ENCODE results near the gene CES3. TPM values are rescaled to one million over a fixed set of nuclear protein-coding genes. Genes with fewer than 3 reads are reported as not detected.

CES3 gene
- total and polyA plus RNA-seq, 11 donors, result 0.08 to 1.7 (median 0.88) TPM

DNA sequence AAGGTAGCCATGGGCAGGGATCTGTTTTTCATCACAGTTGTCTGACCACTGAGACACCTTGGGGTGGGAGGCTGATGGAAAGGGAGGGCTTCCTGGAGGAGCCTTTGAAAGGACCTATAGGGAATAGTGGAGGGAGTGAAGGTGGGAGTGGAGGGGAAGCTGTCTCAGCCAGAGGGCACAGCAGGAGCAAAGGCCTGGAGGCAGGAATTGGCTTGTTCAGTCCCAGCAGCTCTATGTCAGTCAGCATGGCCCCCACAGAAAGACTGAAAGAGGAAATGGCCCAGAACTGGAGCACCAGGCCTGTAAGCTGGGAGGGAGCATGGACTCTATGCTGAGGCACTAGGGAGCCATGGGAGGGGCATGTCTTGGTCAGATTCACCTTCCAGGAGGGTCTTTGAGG, 55.1 kb downstream of the CES3 start:
- intact Hi-C loops (cut with DNase I), result loop anchor here in 4 of 10 donors (5.0 to 10.0 kb wide), 3 partner anchors 89 to 141 kb away; partner anchors contain the start of genes FBXL8 (in 3 of the 4), TRADD (in 3 of the 4), B3GNT9 (in 1 of the 4) and PHAF1 (in 1 of the 4)
- Histone ChIP-seq H3K4me3 (no peak overlapping the region), H3K27ac (no peak overlapping the region), H3K36me3 (no peaks in the 10 kb centered on the region), H3K27me3 (peaks cover 0 to 21% (median 0%) of the 10 kb centered on the region in 9 donors), H3K4me1 (peaks cover 0 to 22% (median 18%) of the 10 kb centered on the region in 12 donors), H3K9me3 (no peaks in the 10 kb centered on the region)
- no peak for TF ChIP-seq POLR2A (IDR thresholded peaks at IDR 0.05)
- TF ChIP-seq, protein P1, sequence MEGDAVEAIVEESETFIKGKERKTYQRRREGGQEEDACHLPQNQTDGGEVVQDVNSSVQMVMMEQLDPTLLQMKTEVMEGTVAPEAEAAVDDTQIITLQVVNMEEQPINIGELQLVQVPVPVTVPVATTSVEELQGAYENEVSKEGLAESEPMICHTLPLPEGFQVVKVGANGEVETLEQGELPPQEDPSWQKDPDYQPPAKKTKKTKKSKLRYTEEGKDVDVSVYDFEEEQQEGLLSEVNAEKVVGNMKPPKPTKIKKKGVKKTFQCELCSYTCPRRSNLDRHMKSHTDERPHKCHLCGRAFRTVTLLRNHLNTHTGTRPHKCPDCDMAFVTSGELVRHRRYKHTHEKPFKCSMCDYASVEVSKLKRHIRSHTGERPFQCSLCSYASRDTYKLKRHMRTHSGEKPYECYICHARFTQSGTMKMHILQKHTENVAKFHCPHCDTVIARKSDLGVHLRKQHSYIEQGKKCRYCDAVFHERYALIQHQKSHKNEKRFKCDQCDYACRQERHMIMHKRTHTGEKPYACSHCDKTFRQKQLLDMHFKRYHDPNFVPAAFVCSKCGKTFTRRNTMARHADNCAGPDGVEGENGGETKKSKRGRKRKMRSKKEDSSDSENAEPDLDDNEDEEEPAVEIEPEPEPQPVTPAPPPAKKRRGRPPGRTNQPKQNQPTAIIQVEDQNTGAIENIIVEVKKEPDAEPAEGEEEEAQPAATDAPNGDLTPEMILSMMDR (IDR thresholded peaks at IDR 0.05), result no peak
- DNase-seq, result no peak
- ATAC-seq, result no peak

DNA sequence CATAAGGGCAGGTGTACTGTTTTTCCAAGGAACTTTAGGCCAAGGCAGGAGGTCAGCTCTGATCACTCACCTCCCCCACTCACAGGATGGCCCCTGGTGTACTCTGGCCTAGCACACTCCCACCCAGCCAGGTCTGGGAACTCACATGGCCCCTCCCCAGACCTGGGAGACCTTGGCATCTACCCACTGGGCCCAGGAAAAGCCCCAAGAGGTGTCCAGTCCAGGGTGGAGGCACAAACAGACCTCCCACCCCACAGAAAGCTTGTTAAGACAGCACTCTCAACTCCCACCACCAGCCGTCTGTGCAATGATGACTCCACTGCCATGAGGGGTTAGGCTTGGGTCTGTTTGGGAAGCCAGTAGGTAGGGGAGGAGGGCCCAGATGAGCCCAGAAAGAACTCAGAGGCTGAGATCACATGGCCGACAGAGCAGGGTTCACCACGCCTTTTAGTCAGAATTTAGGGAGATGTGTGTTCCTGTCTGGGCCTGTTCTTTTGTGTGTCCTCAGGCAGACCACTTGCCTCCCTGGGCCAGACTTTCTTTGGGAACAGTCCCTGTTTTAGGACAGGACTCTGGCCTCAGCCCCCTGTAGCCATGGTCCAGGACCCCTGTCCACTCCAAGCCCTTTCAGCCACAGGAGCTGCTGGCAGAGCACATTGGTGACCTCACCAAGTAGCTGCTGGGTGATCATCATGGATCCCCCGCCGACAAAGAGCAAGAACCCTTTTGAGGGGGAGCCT, 55.8 kb downstream of the CES3 start:
- no peak overlapping the region for H3K4me3 ChIP-seq
- H3K36me3 ChIP-seq, result no peaks in the 10 kb centered on the region
- DNase-seq, result no peak
- TF ChIP-seq, protein P1 (IDR thresholded peaks at IDR 0.05), result no peak
- TF ChIP-seq POLR2A (IDR thresholded peaks at IDR 0.05), result no peak
- ATAC-seq, result no peak
- intact Hi-C loops (cut with DNase I), result loop anchor here in 4 of 10 donors (5.0 to 10.0 kb wide), 3 partner anchors 88 to 140 kb away; partner anchors contain the start of genes FBXL8 (in 3 of the 4), TRADD (in 3 of the 4), B3GNT9 (in 1 of the 4) and PHAF1 (in 1 of the 4)
- no peak overlapping the region for H3K27ac ChIP-seq
- peaks cover 0 to 21% (median 0%) of the 10 kb centered on the region in 9 donors for H3K27me3 ChIP-seq
- WGBS, 4 donors, result 77 to 90% (median 81%) methylated on average over 5 of the region's 5 CpGs
- H3K9me3 ChIP-seq, result no peaks in the 10 kb centered on the region
- H3K4me1 ChIP-seq, result peaks cover 0 to 22% (median 18%) of the 10 kb centered on the region in 12 donors

DNA sequence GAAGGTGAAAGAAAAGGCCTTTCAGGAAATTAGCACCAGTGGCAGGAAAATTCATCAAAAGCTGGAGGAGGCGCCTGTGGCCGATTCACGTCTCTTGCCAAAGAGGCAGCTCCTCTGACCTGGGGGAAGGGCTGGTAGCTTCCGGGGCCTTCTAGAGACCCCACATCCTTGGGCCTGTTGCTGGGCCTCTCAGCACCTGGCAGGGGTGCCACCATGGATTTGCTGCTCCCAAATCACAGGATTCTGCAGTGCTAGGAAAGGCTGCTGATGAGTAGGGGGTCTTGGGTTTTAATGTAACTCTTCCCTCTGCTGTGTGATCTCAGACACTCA, 56.3 kb downstream of the CES3 start:
- H3K27me3 ChIP-seq, result peaks cover 0 to 21% (median 0%) of the 10 kb centered on the region in 9 donors
- ATAC-seq (no peak), DNase-seq (no peak)
- no peaks in the 10 kb centered on the region for H3K36me3 ChIP-seq
- intact Hi-C loops (cut with DNase I), result loop anchor here in 4 of 10 donors (5.0 to 10.0 kb wide), 3 partner anchors 87 to 140 kb away; partner anchors contain the start of genes FBXL8 (in 3 of the 4), TRADD (in 3 of the 4), B3GNT9 (in 1 of the 4) and PHAF1 (in 1 of the 4)
- no peak overlapping the region for H3K27ac ChIP-seq
- no peak overlapping the region for H3K4me3 ChIP-seq
- H3K9me3 ChIP-seq, result no peaks in the 10 kb centered on the region
- 66 to 83% (median 72%) methylated on average over 4 of the region's 4 CpGs for whole genome bisulfite sequencing, 4 donors
- TF ChIP-seq, protein P1 (IDR thresholded peaks at IDR 0.05), result no peak
- TF ChIP-seq POLR2A (IDR thresholded peaks at IDR 0.05), result no peak
- H3K4me1 ChIP-seq, result peaks cover 0 to 22% (median 18%) of the 10 kb centered on the region in 12 donors

DNA sequence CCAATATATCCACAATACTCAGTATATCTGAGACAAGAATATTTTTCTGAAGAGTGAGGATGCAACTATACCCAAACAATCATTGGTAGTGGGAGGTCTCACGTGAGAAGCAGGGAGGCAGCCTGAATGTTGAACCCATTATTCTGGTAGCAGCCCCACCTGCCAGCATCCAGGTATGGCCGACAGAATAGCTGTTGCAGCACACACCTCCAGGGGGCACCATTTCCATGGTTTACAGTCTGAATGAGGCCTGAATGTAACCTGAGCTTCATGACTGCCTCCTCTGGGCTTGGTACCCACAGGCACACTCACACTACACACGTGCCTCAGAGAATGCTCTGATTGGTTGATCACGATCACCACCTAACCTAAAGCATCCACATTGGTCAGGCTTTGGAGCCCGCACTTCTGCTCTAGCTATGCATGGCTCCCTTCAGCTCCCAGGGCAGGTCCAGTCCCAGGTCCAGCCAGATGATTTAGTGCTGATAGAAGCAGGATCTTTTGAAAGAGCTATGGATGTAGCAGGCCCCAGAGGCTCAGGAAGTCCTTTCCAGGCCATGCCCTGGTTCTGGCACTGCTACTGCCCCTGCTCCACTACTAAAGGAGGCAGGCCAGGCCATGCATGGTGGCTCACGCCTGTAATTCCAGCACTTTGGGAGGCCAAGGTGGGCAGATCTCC, 56.9 kb downstream of the CES3 start:
- H3K9me3 ChIP-seq, result no peaks in the 10 kb centered on the region
- peaks cover 0 to 22% (median 18%) of the 10 kb centered on the region in 12 donors for H3K4me1 ChIP-seq
- H3K27me3 ChIP-seq, result peaks cover 0 to 20% (median 0%) of the 10 kb centered on the region in 9 donors
- H3K36me3 ChIP-seq, result no peaks in the 10 kb centered on the region
- ATAC-seq (peak; percentile 14 to 41 (median 35)), DNase-seq (peak in 2 of 5 donors; percentile 45 to 47)
- 44 to 100% (median 62%) methylated on average over 1 to 6 of the region's 6 CpGs for WGBS, 4 donors
- no peak overlapping the region for H3K4me3 ChIP-seq
- intact Hi-C loops (cut with DNase I), result loop anchor here in 4 of 10 donors (5.0 to 10.0 kb wide), 3 partner anchors 87 to 139 kb away; partner anchors contain the start of genes FBXL8 (in 3 of the 4), TRADD (in 3 of the 4), B3GNT9 (in 1 of the 4) and PHAF1 (in 1 of the 4)
- H3K27ac ChIP-seq, result no peak overlapping the region
- TF ChIP-seq, protein P1 (IDR thresholded peaks at IDR 0.05), result peak in 11 of 12 donors; percentile 27 to 59 (median 50)
- TF ChIP-seq POLR2A (IDR thresholded peaks at IDR 0.05), result no peak
